Common myeloid progenitor, CD34-positive (primary cell): ENCODE measurements around the gene WDFY4.
A peak's percentile ranks its signal among the peaks of the same experiment; 100 is the strongest.

ENCODE experiments used
- CTCF ChIA-PET: fragments of 350-600 bp; sonication (Branson Sonifier 250); formaldehyde crosslinking; loops from one replicate; lab custom pipeline; 2021; ENCODE audit warnings: antibody characterized with exemption; lab: Charles Lee
- POLR2A ChIA-PET: fragments of 350-600 bp; sonication (Branson Sonifier 250); formaldehyde crosslinking; loops from one replicate; lab custom pipeline; 2021; ENCODE audit warnings: antibody characterized with exemption; lab: Charles Lee
- DNase-seq, 3 donors: peaks; one replicate each; pipeline versions ENCODE4 v3.0.0 to v3.0.0-alpha.2; 2013
- H3K27ac ChIP-seq, 2 experiments: 1 replicate in 1 of 2; 2 replicates in 1 of 2; pipeline ENCODE4 v1.7.0; 2013; ENCODE audit warnings: inconsistent platforms in 2 of 2, low read length in 2 of 2, mild to moderate bottlenecking in 2 of 2, low read depth in 1 of 2, moderate library complexity in 1 of 2; ENCODE audit not compliant: severe bottlenecking in 2 of 2, insufficient read depth in 1 of 2, poor library complexity in 1 of 2
- H3K27me3 ChIP-seq, 5 experiments: replicated peaks in 2 of 5; 1 replicate in 3 of 5; 2 replicates in 2 of 5; pipeline versions ENCODE4 v1.6.1 to v1.7.0; 2013; ENCODE audit warnings: low read length in 4 of 5, mild to moderate bottlenecking in 2 of 5, moderate library complexity in 2 of 5, inconsistent platforms in 1 of 5; ENCODE audit not compliant: insufficient read depth in 5 of 5, control insufficient read depth in 4 of 5
- H3K36me3 ChIP-seq, 4 experiments: 1 replicate in 2 of 4; 2 replicates in 2 of 4; pipeline versions ENCODE4 v1.6.1 to v1.7.0; 2013; ENCODE audit warnings: low read length in 3 of 4, control low read depth in 1 of 4, mild to moderate bottlenecking in 1 of 4; ENCODE audit not compliant: control insufficient read depth in 4 of 4, insufficient read depth in 4 of 4
- H3K4me1 ChIP-seq, 4 experiments: 1 replicate in 3 of 4; 2 replicates in 1 of 4; pipeline versions ENCODE4 v1.6.1 to v1.7.1; 2013; ENCODE audit warnings: low read length in 3 of 4, mild to moderate bottlenecking in 3 of 4, control low read depth in 1 of 4, inconsistent platforms in 1 of 4, moderate library complexity in 1 of 4; ENCODE audit not compliant: control insufficient read depth in 4 of 4, insufficient read depth in 4 of 4; ENCODE audit errors: control extremely low read depth in 1 of 4
- H3K4me3 ChIP-seq, 7 experiments: 1 replicate in 4 of 7; 2 replicates in 3 of 7; pipeline versions ENCODE4 v1.5.1 to v1.7.0; 2013; ENCODE audit warnings: mild to moderate bottlenecking in 7 of 7, low read length in 6 of 7, moderate library complexity in 6 of 7, inconsistent platforms in 2 of 7, low read depth in 2 of 7, control low read depth in 1 of 7; ENCODE audit not compliant: insufficient read depth in 4 of 7, control insufficient read depth in 1 of 7; ENCODE audit errors: extremely low read depth in 1 of 7
- H3K9me3 ChIP-seq, 5 experiments: 1 replicate in 4 of 5; 2 replicates in 1 of 5; pipeline versions ENCODE4 v1.6.1 to v1.7.1; 2013; ENCODE audit warnings: low read length in 4 of 5, mild to moderate bottlenecking in 2 of 5, inconsistent platforms in 1 of 5, low read depth in 1 of 5, moderate library complexity in 1 of 5; ENCODE audit not compliant: control insufficient read depth in 4 of 5, insufficient read depth in 2 of 5; ENCODE audit errors: control extremely low read depth in 1 of 5
- WGBS: methylation state at CpG from one replicate; pipeline ENCODE4 v1.1.5; 2013; ENCODE audit not compliant: insufficient coverage; 5-methylcytosine and 5-hydroxymethylcytosine counted together

The WDFY4 gene

DNA sequence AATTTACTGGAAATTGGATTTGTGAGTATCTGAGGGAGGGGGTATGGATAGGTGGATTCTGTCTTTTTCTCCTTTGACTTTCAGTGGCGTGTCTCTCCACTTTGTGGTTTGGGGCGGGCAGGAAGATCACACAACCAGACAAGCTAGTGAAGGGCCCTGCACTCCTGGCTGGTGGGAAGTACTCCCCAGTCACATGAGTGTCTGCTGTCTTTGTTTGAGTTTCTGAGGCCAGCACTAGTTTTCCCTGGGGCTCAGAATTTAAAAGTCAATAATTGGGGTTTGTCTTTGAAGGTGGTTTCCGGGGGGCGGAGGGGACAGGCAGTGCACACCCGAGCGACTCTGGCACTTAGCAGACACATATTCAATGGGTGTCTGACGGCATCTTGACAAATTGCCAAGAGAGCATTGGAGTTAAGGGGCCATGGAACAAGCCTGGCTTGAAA, 120.1 kb downstream of the WDFY4 start:
- Histone ChIP-seq H3K36me3 (peaks cover 6 to 75% (median 34%) of the 10 kb centered on the region in 4 experiments), H3K4me1 (peaks cover 0 to 59% (median 35%) of the 10 kb centered on the region in 4 experiments), H3K27ac (peak overlapping the region in 1 of 2 experiments; percentile 35), H3K27me3 (no peaks in the 10 kb centered on the region), H3K9me3 (no peaks in the 10 kb centered on the region), H3K4me3 (peak overlapping the region in 1 of 7 experiments; percentile 32)
- ChIA-PET CTCF (no interaction called here), POLR2A (no interaction called here)
- peak; percentile 14 to 64 (median 54) for DNase-seq
- WGBS: 25% methylated on average over 6 of the region's 7 CpGs

DNA sequence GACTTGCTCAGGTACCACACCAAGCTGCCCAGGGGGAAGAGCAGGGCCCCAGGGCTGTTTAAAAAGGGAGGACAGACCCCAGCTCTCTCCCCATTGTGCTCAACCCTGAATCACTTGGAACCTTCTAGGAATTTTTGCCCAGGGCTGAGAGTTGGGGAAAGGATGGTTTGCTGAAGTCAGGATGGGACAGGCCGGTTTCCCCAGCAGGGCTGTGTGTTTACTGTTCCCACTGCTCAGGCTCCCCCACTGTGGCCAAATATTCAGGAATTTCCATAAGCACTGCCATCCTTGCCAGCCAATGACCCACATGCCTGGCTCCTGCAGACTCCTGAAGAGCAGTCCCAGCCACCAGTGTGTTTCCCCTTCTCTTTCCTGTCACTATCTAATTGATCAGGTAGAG, 120.7 kb downstream of the WDFY4 start:
- POLR2A ChIA-PET: no interaction called here
- Histone ChIP-seq H3K9me3 (no peaks in the 10 kb centered on the region), H3K4me1 (peaks cover 0 to 53% (median 31%) of the 10 kb centered on the region in 4 experiments), H3K4me3 (peak overlapping the region in 1 of 7 experiments; percentile 13), H3K27ac (no peak overlapping the region), H3K27me3 (no peaks in the 10 kb centered on the region), H3K36me3 (peaks cover 8 to 77% (median 35%) of the 10 kb centered on the region in 4 experiments)
- WGBS: 100% methylated on average over 1 of the region's 1 CpG
- CTCF ChIA-PET: no interaction called here
- DNase-seq: no peak

DNA sequence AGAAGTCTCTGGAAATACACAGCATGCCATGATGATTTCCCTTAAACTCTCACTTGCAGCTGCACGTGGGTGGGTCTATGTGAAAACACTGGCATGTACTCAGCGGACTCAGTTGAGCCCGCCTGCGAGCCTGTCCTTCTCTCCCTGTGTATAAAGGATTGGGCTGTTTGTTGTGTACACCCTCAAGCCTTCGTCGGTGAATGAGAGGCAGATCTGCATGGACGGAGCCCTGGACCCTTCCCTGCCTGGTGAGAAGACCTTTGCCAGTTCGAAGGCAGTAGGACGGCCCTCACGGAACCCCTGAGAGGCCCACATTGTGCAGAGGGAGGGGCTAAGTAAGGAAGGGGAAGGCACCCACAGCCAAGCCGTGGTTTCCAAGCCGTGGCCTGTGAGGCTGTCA, 121.2 kb downstream of the WDFY4 start:
- Histone ChIP-seq H3K4me3 (no peak overlapping the region), H3K36me3 (peaks cover 8 to 81% (median 38%) of the 10 kb centered on the region in 4 experiments), H3K27me3 (no peaks in the 10 kb centered on the region), H3K4me1 (peaks cover 0 to 49% (median 28%) of the 10 kb centered on the region in 4 experiments), H3K27ac (no peak overlapping the region), H3K9me3 (no peaks in the 10 kb centered on the region)
- 81% methylated on average over 9 of the region's 12 CpGs for WGBS
- ChIA-PET POLR2A (no interaction called here), CTCF (no interaction called here)
- no peak for DNase-seq

DNA sequence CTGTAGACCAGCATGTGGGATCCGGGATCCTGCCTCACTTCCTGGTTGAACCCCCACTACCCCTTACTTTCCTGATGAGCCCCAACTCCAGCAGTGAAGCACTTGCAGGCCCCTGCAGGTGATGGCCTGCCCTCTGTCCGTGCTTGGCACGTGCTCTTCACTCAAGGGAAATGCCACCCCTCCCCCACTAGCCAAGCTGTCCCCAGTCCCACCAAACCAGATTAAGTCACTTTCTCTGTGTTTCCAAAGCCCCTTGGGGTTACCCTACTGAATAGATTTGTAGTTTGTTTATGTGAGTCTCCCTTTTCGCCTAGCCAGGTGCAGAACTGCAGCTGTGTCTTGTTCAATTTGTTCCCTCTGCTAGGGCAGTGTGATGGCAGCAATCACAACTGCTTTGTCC, 121.7 kb downstream of the WDFY4 start:
- Histone ChIP-seq H3K36me3 (peaks cover 8 to 81% (median 40%) of the 10 kb centered on the region in 4 experiments), H3K27me3 (no peaks in the 10 kb centered on the region), H3K9me3 (no peaks in the 10 kb centered on the region), H3K4me3 (no peak overlapping the region), H3K27ac (no peak overlapping the region), H3K4me1 (peaks cover 0 to 44% (median 25%) of the 10 kb centered on the region in 4 experiments)
- DNase-seq: no peak
- POLR2A ChIA-PET: no interaction called here
- CTCF ChIA-PET: no interaction called here
- 80% methylated on average over 2 of the region's 4 CpGs for WGBS

DNA sequence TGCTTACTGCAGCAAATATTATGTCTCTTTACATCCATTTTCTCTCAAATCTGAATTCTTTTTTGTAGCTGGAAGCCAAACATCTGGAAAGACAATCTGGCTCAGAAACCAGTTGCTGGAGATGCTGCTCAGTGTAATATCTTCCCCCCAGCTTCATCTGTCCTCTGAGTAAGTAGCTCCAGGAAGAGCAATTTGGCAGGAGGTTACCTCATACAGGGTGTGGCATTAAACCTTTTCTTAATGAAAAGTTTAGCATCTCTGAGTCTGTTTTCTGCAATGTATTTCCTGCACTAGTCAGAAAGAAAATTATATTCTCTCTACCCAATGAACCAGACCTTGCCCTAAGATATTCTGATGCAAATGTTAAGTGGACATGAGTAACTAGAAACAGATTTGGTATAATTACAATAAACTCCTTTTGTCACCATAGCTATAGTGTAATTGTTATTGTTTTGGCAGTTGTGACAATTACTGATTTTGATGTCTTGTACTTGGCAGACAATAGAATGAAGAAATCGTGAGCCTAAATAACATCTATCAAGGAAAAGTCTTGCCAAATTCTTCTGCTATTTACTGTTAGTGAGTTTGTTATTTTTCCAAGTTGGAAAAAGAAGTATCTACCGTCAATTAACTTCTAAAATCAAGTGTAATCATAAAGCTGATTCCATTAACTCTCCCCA, 123.3 kb downstream of the WDFY4 start:
- WGBS: 100% methylated on average over 1 of the region's 2 CpGs
- Histone ChIP-seq H3K4me3 (no peak overlapping the region), H3K27me3 (no peaks in the 10 kb centered on the region), H3K36me3 (peaks cover 9 to 83% (median 47%) of the 10 kb centered on the region in 4 experiments), H3K9me3 (no peaks in the 10 kb centered on the region), H3K4me1 (peaks cover 0 to 36% (median 25%) of the 10 kb centered on the region in 4 experiments), H3K27ac (no peak overlapping the region)
- POLR2A ChIA-PET: no interaction called here
- CTCF ChIA-PET: interaction anchor here (1.0 kb wide), 1 partner anchor 150 kb away, joined by 3 read pairs; no protein-coding TSS in a partner anchor
- no peak for DNase-seq

DNA sequence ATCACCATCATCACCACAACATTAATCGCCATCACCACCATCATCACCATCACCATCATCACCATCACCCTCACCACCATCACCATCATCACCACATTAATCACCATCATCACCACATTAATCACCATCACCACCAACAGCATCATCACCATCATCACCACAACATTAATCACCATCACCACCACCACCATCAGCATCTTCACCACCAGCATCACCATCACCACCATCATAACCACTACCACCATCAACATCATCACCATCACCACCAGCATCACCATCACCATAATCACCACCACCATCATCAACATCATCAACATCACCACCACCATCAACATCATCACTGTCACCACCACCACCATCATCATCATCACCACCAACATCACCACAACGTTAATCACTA, 124.6 kb downstream of the WDFY4 start:
- WGBS: 94% methylated on average over 2 of the region's 2 CpGs
- ChIA-PET CTCF (no interaction called here), POLR2A (no interaction called here)
- DNase-seq: no peak
- H3K4me3 ChIP-seq: no peak overlapping the region
- no peaks in the 10 kb centered on the region for H3K9me3 ChIP-seq
- H3K27me3 ChIP-seq: no peaks in the 10 kb centered on the region
- no peak overlapping the region for H3K27ac ChIP-seq
- peaks cover 9 to 85% (median 48%) of the 10 kb centered on the region in 4 experiments for H3K36me3 ChIP-seq
- H3K4me1 ChIP-seq: peaks cover 0 to 33% (median 23%) of the 10 kb centered on the region in 4 experiments

DNA sequence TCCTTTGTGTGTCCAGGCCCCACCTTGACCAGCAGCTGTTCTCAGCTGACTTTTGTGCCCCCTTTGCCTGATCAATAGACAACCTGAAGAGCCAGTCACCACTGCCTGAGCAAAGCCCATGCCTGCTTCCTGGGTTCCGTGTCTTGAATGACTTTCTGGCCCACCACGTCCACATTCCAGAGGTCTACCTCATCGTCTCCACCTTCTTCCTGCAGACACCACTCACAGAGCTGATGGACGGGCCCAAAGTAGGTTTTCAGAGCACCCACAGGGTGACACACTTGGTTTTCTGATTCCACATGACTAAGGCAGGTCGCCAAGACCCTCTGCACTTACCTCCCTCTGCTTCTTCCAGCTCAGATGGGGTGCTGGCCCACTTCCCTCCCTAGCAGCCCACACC, 126.8 kb downstream of the WDFY4 start:
- ChIA-PET CTCF (interaction anchor here (0.6 to 1.9 kb wide), 2 partner anchors 10 to 30 kb away, joined by 3 to 6 read pairs; no protein-coding TSS in a partner anchor), POLR2A (no interaction called here)
- Histone ChIP-seq H3K4me1 (peaks cover 0 to 11% (median 1%) of the 10 kb centered on the region in 4 experiments), H3K27me3 (no peaks in the 10 kb centered on the region), H3K27ac (no peak overlapping the region), H3K4me3 (no peak overlapping the region), H3K36me3 (peaks cover 7 to 75% (median 46%) of the 10 kb centered on the region in 4 experiments), H3K9me3 (no peaks in the 10 kb centered on the region)
- DNase-seq: no peak
- 93% methylated on average over 5 of the region's 5 CpGs for WGBS
